ELF-1 (cell line): Measurements from ENCODE around the gene PCBD2.

Experiments
- DNase-seq: peaks from one replicate; pipeline ENCODE4 v3.0.0-alpha.2; 2016; ENCODE audit warnings: low read depth, low spot score

The PCBD2 gene

GRCh38 chr5:135007305-135007704 is 102.4 kb downstream of the PCBD2 start:
- DNase-seq = no peak

GRCh38 chr5:135007749-135008363 is 102.9 kb downstream of the PCBD2 start:
- DNase-seq = no peak

- DNase-seq = no peak
Measured at GRCh38 chr5:135008556-135008955, 103.6 kb downstream of the PCBD2 start.

GRCh38 chr5:135008981-135009735 is 104.2 kb downstream of the PCBD2 start:
- DNase-seq = no peak

- DNase-seq = no peak
Measured at GRCh38 chr5:135009736-135010501, 105.0 kb downstream of the PCBD2 start.

GRCh38 chr5:135010502-135011354 is 105.8 kb downstream of the PCBD2 start:
- DNase-seq = no peak

GRCh38 chr5:135011355-135012032 is 106.6 kb downstream of the PCBD2 start:
- no peak for DNase-seq

GRCh38 chr5:135012033-135012588 is 107.2 kb downstream of the PCBD2 start:
- DNase-seq = no peak
